HuH-7.5 (cell line): Measurements from ENCODE around the gene RFNG.

Experiments
- DNase-seq: peaks from one replicate; pipeline ENCODE4 v3.0.0; 2011; ENCODE audit warnings: low spot score

RFNG gene

DNA sequence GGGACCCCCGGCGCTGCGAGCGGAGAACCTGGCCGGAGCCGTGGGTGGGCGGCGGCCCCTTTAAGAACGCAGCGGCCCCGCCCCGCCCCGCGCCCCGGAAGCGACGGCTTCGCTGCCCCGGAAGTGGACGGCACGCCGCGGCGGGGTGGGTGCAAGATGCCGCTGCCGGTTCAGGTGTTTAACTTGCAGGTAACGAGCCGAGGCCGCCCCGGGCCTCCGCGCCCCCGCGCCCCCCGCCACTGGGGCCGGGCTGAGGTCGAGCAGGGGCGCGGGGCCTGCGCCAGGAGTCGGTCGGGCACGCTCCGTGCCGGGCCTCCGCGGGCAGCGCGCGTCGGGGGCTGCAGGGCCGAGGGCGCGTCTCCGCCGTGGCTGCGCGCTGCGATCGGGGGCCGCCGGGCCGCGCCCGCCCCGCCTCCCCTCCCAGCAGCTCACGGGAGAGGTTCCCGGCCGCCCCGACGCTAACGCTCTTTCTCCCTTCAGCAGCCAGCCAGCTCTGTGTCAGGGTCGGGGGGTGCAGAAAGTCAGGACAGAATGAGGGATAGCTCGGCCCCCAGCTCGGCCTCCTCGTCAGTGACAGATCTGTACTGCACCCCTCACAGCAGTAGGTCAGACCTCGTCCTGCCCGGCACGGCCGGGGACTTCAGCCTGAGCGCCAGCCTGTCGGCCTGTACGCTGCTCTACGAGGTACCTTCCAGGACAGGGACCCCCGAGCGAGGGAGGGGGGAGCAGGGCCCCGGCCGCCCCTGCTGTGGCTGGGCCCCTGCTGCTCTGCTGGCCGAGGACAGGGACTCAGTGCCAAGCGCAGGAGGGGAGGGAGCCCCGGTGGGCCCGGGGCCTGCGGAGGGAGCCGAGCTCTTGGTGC, at the start of gene RFNG, which contains the start of gene GPS1:
TSS of gene RFNG (minus strand) at position 36 of the 862 bp plus-strand sequence. CDS start 45 bp downstream, outside the sequence.
TSS of gene GPS1 (plus strand) at position 123 of the 862 bp plus-strand sequence. CDS start at position 157, 34 bp downstream.
- peak; percentile 92 for DNase-seq

DNA sequence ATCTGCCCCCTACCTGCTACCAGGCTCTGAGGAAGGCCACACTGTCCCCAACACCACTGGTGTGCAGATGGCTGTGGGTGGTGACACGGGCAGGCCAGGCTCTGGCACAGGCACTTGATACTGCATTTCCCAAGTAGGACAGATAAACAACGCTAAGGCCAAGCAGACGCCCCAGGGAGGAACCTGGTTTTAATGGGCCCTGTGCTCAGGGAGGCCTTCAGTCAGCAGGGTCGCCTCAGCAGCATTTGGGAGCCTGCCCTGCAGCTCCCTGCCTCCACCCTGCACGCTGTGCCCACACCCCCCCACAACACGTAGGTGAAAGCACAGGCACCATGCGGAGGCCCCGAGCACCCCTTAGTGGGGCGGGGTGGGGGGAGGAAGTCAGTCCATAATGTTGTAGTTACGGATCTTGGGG, 49.7 kb upstream of the RFNG start:
- no peak for DNase-seq

- DNase-seq = no peak
Observed at GRCh38 chr17:82100502-82101298, 49.1 kb upstream of the RFNG start.

- DNase-seq = no peak
Observed at GRCh38 chr17:82098939-82099763, 47.5 kb upstream of the RFNG start.

DNA sequence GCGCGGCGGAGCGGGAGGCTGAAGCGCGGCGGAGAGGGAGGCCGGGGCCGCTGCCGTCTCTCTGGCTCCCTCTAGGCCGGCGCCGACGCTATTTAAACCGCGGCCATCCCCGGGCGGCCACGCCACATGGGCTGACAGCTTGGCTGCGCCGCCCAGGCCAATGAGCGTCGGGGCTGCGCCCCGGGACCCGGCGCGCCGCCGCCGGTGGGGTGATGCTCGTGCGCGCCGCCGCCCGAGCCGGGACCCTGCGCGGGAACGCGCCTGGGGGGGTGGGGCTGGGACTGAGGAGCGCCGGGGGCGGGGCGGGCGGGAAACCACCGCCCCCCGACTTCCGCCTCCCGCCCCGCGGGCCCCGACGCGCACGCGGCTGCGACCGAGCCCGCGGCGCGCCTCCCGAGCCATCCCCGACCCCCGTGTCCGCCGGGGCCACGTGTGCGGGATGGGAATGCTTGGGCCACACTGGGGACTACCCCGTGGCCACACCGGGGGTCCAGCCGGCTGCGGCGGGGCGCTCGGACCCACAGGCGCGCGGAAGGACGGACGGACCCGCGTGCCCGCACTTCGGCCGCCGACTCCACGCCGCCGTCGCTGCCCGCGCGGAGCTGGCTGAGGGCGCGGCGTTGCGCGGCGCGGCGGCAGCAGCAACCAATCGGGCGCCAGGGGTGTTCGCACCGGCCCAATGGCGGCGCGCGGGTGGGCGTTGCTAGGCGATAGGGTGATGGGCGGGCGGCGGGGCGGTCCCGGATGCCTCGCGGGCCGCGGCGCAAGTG, 46.7 kb upstream of the RFNG start, which contains the start of gene FASN:
TSS of gene FASN (minus strand) at position 68 of the 770 bp plus-strand sequence. CDS start 1,791 bp downstream, outside the sequence.
- peak; percentile 100 for DNase-seq

GRCh38 chr17:82097919-82098168, 46.2 kb upstream of the RFNG start:
- DNase-seq = no peak

GRCh38 chr17:82097184-82097918, 45.7 kb upstream of the RFNG start:
- DNase-seq = peak; percentile 77

GRCh38 chr17:82096709-82097183, 45.1 kb upstream of the RFNG start:
- peak; percentile 33 for DNase-seq

GRCh38 chr17:82095777-82096708, 44.4 kb upstream of the RFNG start:
- peak; percentile 58 for DNase-seq

DNA sequence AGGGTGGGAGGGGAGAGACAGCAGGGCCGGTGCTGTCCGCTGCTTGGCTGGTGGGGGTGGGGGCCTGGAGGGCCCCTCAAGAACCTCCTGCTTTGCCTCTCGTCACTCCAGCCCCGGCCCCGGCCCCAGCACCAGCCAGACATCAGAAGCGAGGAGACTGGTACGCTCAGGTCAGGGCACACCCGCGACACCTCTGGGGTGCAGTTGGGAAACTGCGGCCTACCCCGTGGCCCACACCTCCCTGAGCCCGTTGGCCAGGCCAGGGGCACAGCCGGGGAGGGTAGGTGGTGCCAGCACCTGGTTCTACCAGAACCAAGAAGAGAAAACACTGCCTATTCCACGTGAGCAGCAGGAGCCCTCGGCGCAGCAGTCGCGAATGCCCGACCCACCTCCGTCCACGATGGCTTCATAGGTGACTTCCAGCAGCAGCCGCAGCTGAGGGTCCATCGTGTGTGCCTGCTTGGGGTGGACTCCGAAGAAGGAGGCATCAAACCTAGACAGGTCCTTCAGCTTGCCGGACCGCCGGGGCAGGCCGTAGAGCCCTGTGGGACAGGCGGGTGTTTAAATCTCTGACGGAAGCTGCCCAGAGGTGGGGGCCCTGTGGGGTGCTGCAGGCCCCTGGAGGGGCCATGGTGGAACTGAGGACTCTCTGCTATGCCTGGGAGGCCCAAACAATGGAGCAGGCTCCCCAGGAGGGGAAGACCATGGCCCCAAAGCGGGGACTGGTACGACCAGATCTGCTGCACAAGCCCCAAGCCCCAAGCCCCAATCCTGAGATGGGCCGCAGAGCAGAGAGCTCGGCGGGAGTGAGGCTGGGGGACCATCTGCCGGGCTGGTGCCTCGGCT, 43.5 kb upstream of the RFNG start:
- peak; percentile 33 for DNase-seq

DNA sequence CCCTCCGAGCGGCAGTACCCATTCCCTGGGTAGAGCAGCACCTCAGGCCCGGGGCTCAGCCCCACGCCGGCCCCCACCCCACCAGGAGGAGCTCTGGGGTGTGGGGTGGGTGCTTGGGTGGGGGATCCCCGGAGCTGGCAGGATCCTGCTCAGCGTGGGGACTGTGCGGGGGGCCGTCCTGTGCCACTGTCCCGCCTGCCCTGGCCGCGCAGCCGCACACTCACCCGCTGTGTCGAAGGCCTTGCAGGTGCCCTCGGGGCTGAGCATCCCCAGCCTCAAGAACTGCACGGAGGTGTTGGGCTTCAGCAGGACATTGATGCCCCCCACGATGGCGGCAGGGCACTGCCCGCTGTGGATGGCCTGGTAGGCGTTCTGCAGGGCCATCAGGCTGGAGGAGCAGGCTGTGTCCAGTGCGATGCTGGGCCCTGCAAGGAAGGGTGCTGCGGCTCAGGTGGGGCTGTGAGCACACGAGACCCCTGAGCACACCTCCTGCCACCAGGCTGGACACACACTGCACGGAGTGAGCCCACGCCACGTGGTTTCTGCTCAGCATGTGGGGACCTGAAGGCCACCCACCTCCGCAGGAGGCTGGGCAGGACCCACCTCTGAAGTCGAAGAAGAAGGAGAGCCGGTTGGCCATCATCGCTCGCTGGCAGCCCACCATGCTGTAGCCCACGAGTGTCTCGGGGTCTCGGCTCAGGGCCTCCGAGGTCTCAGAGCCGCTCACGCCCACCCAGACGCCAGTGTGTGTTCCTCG, 41.6 kb upstream of the RFNG start:
- DNase-seq = peak; percentile 24

- DNase-seq = peak; percentile 21
Observed at GRCh38 chr17:82092628-82092994, 41.0 kb upstream of the RFNG start.

GRCh38 chr17:82092094-82092586, 40.5 kb upstream of the RFNG start:
- no peak for DNase-seq

DNA sequence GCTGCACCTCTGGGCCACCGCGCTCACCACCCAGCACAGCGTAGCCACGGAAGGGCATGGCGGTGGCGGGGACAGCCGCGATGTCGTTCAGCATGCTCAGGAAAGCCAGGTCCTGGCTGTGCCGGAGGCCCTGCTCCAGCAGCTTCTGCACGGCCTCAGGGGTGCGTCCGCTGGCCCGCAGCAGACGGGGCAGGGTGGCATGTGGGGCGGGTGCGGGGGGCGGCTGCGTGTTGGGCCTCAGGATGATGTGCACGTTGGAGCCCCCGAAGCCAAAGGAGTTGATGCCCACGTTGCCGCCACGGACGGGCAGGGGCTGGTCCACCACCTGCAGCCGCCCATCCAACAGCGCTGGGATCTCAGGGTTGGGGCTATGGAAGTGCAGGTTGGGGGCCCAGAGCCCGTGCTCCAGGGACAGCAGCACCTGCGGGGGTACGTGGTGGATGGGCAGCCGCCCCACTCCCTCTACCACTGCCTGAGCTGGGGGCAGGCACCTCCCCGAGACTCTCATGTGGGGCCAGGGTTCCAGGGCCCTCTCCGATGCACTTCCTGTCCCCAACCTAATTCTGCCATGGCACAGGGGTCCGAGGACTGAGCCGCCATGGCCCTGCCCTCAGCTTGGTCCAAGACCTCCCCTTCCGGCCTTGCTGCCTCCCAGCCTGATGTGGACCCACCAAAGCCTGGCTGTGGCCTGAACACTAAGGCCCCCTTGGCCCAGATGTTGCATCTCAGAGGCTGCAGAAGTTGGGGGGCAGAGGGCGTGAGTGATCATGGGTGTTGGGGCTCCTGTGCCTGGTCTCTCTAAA, 39.9 kb upstream of the RFNG start:
- DNase-seq = no peak

- no peak for DNase-seq
Observed at GRCh38 chr17:82090549-82091263, 39.1 kb upstream of the RFNG start.
